Lower leg skin (tissue), 3 donors: ENCODE data around the gene CYP3A7.

ENCODE experiments used
- POLR2A ChIP-seq, 2 donors: fragments of 450-650 bp; IDR thresholded peaks; one replicate each; pipeline ENCODE4 v1.6.1; 2016 to 2017; ENCODE audit warnings: antibody characterized with exemption in 2 of 2, mild to moderate bottlenecking in 1 of 2, moderate library complexity in 1 of 2
- TF ChIP-seq, protein P1 (sequence below), 3 donors: fragments of 450-650 bp; IDR thresholded peaks; one replicate each; pipeline ENCODE4 v1.5.1; 2016; ENCODE audit warnings: antibody characterized with exemption in 3 of 3, mild to moderate bottlenecking in 3 of 3, moderate library complexity in 2 of 3

DNA sequence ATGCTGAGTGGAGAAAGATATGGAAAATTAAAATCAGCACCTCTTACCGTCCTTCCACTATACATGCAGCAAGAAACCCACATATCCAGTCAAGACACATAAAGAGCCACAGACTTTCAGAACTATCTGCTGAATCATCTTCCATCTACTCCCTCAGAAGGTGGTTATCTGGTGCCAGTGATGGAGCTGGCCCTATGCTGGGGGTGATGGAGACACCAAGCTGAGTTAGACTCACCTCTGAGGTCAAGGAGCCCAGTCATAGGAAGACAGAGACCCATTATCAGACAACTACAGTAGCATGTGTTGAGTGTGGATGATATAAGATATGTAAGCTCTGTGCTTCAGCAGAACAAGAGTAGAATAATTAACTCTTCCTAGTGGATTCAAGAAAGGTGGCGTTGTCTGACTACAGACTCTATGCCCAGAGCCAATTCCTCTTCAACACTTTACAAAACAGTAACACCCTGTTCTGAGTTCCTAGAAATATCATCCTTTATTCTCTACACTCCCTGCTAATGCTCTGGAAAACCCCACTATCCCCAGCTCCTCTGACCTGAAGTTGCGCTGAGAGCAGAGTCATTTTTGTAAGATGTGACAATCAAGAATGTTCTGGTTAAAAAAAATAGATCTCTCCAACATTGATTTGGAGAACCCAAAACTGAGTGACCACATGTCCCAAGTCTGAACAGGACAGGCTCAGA, 69.5 kb downstream of the CYP3A7 start:
- TF ChIP-seq, protein P1, sequence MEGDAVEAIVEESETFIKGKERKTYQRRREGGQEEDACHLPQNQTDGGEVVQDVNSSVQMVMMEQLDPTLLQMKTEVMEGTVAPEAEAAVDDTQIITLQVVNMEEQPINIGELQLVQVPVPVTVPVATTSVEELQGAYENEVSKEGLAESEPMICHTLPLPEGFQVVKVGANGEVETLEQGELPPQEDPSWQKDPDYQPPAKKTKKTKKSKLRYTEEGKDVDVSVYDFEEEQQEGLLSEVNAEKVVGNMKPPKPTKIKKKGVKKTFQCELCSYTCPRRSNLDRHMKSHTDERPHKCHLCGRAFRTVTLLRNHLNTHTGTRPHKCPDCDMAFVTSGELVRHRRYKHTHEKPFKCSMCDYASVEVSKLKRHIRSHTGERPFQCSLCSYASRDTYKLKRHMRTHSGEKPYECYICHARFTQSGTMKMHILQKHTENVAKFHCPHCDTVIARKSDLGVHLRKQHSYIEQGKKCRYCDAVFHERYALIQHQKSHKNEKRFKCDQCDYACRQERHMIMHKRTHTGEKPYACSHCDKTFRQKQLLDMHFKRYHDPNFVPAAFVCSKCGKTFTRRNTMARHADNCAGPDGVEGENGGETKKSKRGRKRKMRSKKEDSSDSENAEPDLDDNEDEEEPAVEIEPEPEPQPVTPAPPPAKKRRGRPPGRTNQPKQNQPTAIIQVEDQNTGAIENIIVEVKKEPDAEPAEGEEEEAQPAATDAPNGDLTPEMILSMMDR (IDR thresholded peaks at IDR 0.05): no peak
- no peak for TF ChIP-seq POLR2A (IDR thresholded peaks at IDR 0.05)
